ENCODE measurements around the gene PPP3CA. TPM values are rescaled to one million over a fixed set of nuclear protein-coding genes. Genes with fewer than 3 reads are reported as not detected.

The PPP3CA gene
- total RNA-seq, 1 donor from 2014 or later: 64.5 TPM

DNA sequence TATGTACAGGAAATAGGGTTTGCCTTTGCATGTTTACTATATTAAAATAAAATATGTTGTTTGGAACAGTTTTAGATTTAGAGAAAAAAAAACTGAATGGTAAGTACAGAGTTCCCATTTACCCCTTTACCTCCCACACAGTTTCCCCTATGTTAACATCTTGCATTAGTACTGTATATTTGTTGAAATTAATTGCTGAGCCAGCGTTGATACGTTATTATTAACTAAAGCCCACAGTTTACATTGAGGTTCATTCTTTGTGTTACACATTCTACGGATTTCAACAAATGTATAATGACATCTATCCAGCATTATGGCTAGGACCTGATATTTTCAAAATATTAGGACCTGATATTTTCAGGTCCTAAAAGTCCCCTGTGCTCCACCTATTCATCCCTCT, 70.7 kb downstream of the PPP3CA start:
- TF ChIP-seq, protein P1, sequence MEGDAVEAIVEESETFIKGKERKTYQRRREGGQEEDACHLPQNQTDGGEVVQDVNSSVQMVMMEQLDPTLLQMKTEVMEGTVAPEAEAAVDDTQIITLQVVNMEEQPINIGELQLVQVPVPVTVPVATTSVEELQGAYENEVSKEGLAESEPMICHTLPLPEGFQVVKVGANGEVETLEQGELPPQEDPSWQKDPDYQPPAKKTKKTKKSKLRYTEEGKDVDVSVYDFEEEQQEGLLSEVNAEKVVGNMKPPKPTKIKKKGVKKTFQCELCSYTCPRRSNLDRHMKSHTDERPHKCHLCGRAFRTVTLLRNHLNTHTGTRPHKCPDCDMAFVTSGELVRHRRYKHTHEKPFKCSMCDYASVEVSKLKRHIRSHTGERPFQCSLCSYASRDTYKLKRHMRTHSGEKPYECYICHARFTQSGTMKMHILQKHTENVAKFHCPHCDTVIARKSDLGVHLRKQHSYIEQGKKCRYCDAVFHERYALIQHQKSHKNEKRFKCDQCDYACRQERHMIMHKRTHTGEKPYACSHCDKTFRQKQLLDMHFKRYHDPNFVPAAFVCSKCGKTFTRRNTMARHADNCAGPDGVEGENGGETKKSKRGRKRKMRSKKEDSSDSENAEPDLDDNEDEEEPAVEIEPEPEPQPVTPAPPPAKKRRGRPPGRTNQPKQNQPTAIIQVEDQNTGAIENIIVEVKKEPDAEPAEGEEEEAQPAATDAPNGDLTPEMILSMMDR (IDR thresholded peaks at IDR 0.05): no peak
- H3K27ac ChIP-seq: no peak overlapping the region
- H3K36me3 ChIP-seq: no peaks in the 10 kb centered on the region
- H3K4me3 ChIP-seq: no peak overlapping the region
- intact Hi-C loops (cut with DNase I): no loop called here
- H3K27me3 ChIP-seq: no peaks in the 10 kb centered on the region
- H3K4me1 ChIP-seq: peaks cover 0 to 10% of the 10 kb centered on the region in 2 donors
- no peaks in the 10 kb centered on the region for H3K9me3 ChIP-seq
- DNase-seq (ENCODE audit: low spot score in 2 of 2): no peak

DNA sequence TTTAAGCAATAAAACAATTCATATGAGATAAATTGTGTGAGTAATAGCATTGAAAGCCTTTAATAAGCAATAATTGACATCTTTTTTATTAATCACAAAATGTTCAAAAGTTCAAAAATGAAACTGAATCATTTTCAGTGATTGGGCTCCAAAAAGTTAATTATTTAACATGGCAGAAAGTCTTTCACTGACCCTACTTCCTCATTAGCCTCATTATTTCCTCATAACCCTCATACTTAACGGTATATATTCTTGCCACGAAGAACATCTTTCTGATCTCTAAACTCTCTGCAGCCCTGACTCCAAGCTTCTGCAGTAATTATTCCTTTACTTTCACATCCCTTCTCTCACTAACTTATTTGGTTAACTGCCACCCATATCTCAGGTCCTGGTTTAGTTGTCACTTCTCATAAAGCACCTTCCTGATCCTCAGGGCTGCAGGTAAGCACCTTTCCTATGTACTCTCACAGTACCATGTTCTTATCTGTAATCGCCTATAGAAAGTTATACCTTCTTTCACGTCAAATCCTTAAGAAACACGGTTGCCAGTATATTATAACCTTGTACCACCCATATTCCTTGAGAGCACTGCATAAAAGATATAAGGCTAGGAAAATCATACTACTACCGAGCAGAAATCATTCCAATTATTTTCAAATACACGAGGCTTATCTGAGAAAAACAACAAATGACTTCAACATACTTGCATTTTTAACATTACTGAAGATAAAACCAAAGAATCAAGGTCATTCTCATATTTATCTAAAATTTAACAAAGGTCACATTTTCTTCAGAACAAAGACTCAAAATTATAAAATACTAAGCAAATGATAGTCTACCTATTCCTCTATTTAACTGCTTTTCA, 72.2 kb downstream of the PPP3CA start:
- H3K27ac ChIP-seq: no peak overlapping the region
- intact Hi-C loops (cut with DNase I): no loop called here
- TF ChIP-seq, protein P1 (IDR thresholded peaks at IDR 0.05): no peak

DNA sequence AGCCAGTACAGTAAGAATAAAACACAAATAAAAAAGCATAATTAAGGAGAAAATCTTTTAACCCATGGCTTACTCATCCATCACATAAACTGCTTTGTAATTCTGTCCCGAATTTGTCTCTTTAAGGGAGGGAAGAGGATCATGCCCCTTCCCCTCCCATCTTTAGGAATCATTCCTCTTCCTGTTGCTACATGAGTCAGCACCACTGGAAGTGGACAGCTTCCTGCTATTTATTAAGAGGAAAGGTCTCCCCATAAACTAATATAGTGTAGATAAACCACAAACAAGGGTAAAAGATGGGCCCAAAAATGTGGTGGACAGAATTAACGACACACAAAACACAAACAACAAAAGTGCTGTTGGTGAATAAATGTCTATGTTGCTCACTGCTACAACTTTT, 75.8 kb downstream of the PPP3CA start:
- intact Hi-C loops (cut with DNase I): no loop called here
- H3K4me3 ChIP-seq: no peak overlapping the region

More for the DNA sequence above, 72.2 kb downstream of the PPP3CA start:
- H3K27me3 ChIP-seq: no peaks in the 10 kb centered on the region
- no peak overlapping the region for H3K4me3 ChIP-seq
- no peak for DNase-seq (ENCODE audit: low spot score in 2 of 2)
- H3K4me1 ChIP-seq: peaks cover 0 to 10% of the 10 kb centered on the region in 2 donors
- no peaks in the 10 kb centered on the region for H3K9me3 ChIP-seq
- H3K36me3 ChIP-seq: no peaks in the 10 kb centered on the region

DNA sequence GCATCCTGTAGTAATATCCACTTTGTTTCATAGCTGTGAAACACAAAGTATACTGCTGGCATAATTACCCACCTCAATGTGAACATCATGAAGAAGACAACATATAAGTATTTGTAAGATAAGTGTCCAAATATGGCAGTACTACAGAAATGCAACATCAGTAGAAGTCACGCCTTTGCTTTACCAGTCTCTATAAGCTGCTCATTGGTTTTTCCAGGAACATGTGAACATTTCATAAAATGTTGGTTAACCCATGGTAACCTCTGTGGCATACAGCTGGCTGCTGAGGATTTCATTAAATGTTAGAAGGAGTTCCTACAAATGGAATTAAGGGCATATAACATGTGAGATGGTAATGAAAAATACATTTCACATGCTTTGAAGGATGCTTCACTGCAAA, 77.6 kb downstream of the PPP3CA start:
- peaks cover 0 to under 1% of the 10 kb centered on the region in 2 donors for H3K4me1 ChIP-seq
- DNase-seq (ENCODE audit: low spot score in 2 of 2): no peak
- no peak overlapping the region for H3K4me3 ChIP-seq
- TF ChIP-seq, protein P1 (IDR thresholded peaks at IDR 0.05): no peak
- H3K27ac ChIP-seq: no peak overlapping the region
- H3K9me3 ChIP-seq: no peaks in the 10 kb centered on the region
- H3K27me3 ChIP-seq: no peaks in the 10 kb centered on the region
- intact Hi-C loops (cut with DNase I): no loop called here
- H3K36me3 ChIP-seq: no peaks in the 10 kb centered on the region

More for the DNA sequence above, 75.8 kb downstream of the PPP3CA start:
- Histone ChIP-seq H3K9me3 (no peaks in the 10 kb centered on the region), H3K4me1 (peaks cover 0 to 7% of the 10 kb centered on the region in 2 donors), H3K36me3 (no peaks in the 10 kb centered on the region), H3K27me3 (no peaks in the 10 kb centered on the region), H3K27ac (no peak overlapping the region)
- TF ChIP-seq, protein P1 (IDR thresholded peaks at IDR 0.05): no peak
- DNase-seq (ENCODE audit: low spot score in 2 of 2): no peak

DNA sequence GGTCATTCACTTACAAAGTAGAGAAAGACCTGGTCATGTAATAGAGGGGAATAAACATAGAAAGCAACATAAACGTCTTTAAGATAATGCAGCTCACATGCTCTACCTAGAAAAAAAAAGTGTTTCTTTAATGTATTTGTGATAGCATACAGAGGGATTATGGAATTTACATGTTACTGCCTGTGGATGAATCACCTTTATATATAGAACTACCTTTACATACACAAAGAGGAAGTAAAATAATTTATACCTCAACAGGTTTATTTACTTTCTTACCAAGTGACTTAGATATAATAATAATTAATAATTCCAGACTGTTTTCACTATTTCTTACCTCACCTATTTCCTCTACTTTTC, 81.5 kb downstream of the PPP3CA start:
- Histone ChIP-seq H3K27me3 (no peaks in the 10 kb centered on the region), H3K27ac (no peak overlapping the region), H3K9me3 (no peaks in the 10 kb centered on the region), H3K4me3 (no peak overlapping the region), H3K36me3 (no peaks in the 10 kb centered on the region), H3K4me1 (no peaks in the 10 kb centered on the region)
- TF ChIP-seq, protein P1 (IDR thresholded peaks at IDR 0.05): no peak
- DNase-seq (ENCODE audit: low spot score in 2 of 2): no peak
- intact Hi-C loops (cut with DNase I): no loop called here
